ENCODE measurements around the gene USH2A.

DNA sequence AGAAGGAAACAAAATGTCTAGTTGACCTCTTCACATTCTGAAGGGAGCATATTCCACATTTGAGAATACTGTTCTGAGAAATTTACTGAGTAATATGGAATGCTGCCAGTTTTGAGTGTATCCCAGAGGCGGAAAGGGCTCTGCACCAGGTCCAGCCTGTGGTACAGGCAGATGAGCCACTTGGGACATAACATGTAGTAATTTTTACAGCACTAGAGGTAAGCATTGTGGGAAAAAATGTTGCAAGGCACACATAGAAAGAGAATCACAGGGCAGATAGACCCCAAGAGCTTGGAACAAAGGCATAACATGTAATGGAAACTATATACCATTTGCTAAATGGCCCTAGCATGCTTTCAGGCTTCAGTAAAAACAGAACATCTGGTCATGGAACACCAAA is 228.5 kb downstream of the USH2A start:
- TF ChIP-seq, protein P1, sequence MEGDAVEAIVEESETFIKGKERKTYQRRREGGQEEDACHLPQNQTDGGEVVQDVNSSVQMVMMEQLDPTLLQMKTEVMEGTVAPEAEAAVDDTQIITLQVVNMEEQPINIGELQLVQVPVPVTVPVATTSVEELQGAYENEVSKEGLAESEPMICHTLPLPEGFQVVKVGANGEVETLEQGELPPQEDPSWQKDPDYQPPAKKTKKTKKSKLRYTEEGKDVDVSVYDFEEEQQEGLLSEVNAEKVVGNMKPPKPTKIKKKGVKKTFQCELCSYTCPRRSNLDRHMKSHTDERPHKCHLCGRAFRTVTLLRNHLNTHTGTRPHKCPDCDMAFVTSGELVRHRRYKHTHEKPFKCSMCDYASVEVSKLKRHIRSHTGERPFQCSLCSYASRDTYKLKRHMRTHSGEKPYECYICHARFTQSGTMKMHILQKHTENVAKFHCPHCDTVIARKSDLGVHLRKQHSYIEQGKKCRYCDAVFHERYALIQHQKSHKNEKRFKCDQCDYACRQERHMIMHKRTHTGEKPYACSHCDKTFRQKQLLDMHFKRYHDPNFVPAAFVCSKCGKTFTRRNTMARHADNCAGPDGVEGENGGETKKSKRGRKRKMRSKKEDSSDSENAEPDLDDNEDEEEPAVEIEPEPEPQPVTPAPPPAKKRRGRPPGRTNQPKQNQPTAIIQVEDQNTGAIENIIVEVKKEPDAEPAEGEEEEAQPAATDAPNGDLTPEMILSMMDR (IDR thresholded peaks at IDR 0.05; ENCODE audit: low read length): no peak
- TF ChIP-seq EZH2 (optimal IDR thresholded peaks at IDR 0.05; ENCODE audit: low read depth, low read length): no peak
- TF ChIP-seq EZH2phosphoT487 (IDR thresholded peaks at IDR 0.05; ENCODE audit: low read length): no peak
